Measurements from ENCODE around the gene ABCD2.

GRCh38 chr12:39505023-39505422, 114.6 kb downstream of the ABCD2 start:
- TF ChIP-seq CTCF (IDR thresholded peaks at IDR 0.05): no peak
- no peak for TF ChIP-seq POLR2A (IDR thresholded peaks at IDR 0.05)

All from body of pancreas (tissue), 4 donors.